H9 (cell line): ENCODE data around the gene METTL3. TPM values are rescaled to one million over a fixed set of nuclear protein-coding genes. Genes with fewer than 3 reads are reported as not detected.

Experiments
- DNase-seq: peaks from one replicate; pipeline ENCODE4 v3.0.0-alpha.2; 2017
- H2AFZ ChIP-seq: one replicate; pipeline ENCODE4 v1.6.1; 2013; ENCODE audit warnings: mild to moderate bottlenecking, low read length, control low read depth, moderate library complexity
- H2AK5ac ChIP-seq: 2 replicates; pipeline ENCODE4 v1.6.1; 2013; ENCODE audit warnings: low read length, control low read depth, mixed read lengths; ENCODE audit not compliant: insufficient read length
- H2BK120ac ChIP-seq: one replicate; pipeline ENCODE4 v1.6.1; 2013; ENCODE audit warnings: low read depth, mild to moderate bottlenecking, low read length, control low read depth, inconsistent platforms; ENCODE audit not compliant: poor library complexity, severe bottlenecking
- H2BK12ac ChIP-seq: 2 replicates; pipeline ENCODE4 v1.6.1; 2013; ENCODE audit warnings: low read length, control low read depth, mixed read lengths, low read depth; ENCODE audit not compliant: insufficient read length
- H2BK15ac ChIP-seq: 2 replicates; pipeline ENCODE4 v1.6.1; 2013; ENCODE audit warnings: low read depth, low read length, control low read depth
- H2BK20ac ChIP-seq: one replicate; pipeline ENCODE4 v1.6.1; 2013; ENCODE audit warnings: low read depth, mild to moderate bottlenecking, low read length, control low read depth, inconsistent platforms; ENCODE audit not compliant: poor library complexity, severe bottlenecking
- H2BK5ac ChIP-seq: 2 replicates; pipeline ENCODE4 v1.6.1; 2013; ENCODE audit warnings: low read length, control low read depth, mixed read lengths; ENCODE audit not compliant: insufficient read length
- H3K14ac ChIP-seq: 2 replicates; pipeline ENCODE4 v1.6.1; 2013; ENCODE audit warnings: low read length, control low read depth; ENCODE audit not compliant: insufficient read depth
- H3K18ac ChIP-seq: 2 replicates; pipeline ENCODE4 v1.6.1; 2013; ENCODE audit warnings: low read depth, mild to moderate bottlenecking, mixed read lengths, low read length, control low read depth; ENCODE audit not compliant: insufficient read length
- H3K23ac ChIP-seq: 2 replicates; pipeline ENCODE4 v1.6.1; 2013; ENCODE audit warnings: low read length, control low read depth, mixed read lengths, low read depth; ENCODE audit not compliant: insufficient read length
- H3K23me2 ChIP-seq: 2 replicates; pipeline ENCODE4 v1.6.1; 2013; ENCODE audit warnings: low read depth, mild to moderate bottlenecking, mixed read lengths, low read length, control low read depth; ENCODE audit not compliant: insufficient read length, poor library complexity, severe bottlenecking
- H3K27ac ChIP-seq: 2 replicates; pipeline ENCODE4 v1.5.1; 2013; ENCODE audit warnings: low read length, control low read depth, mixed read lengths, low read depth; ENCODE audit not compliant: insufficient read length
- H3K27me3 ChIP-seq: 2 replicates; pipeline ENCODE4 v1.6.1; 2013; ENCODE audit warnings: low read length, control low read depth, inconsistent platforms; ENCODE audit not compliant: insufficient read depth
- H3K4ac ChIP-seq: 2 replicates; pipeline ENCODE4 v1.6.1; 2013; ENCODE audit warnings: low read depth, mild to moderate bottlenecking, control low read depth, inconsistent platforms, low read length, moderate library complexity
- H3K4me1 ChIP-seq: 2 replicates; pipeline ENCODE4 v1.6.1; 2013; ENCODE audit warnings: low read length, control low read depth, inconsistent platforms; ENCODE audit not compliant: insufficient read depth
- H3K4me2 ChIP-seq: 2 replicates; pipeline ENCODE4 v1.6.1; 2013; ENCODE audit warnings: low read length, control low read depth, mixed read lengths; ENCODE audit not compliant: insufficient read length, insufficient read depth
- H3K56ac ChIP-seq: 2 replicates; pipeline ENCODE4 v1.6.1; 2013; ENCODE audit warnings: low read depth, mild to moderate bottlenecking, mixed read lengths, low read length, control low read depth; ENCODE audit not compliant: insufficient read length
- H3K79me1 ChIP-seq: 2 replicates; pipeline ENCODE4 v1.6.1; 2013; ENCODE audit warnings: low read depth, mild to moderate bottlenecking, moderate library complexity, low read length, control low read depth, inconsistent platforms; ENCODE audit not compliant: insufficient read depth, poor library complexity, severe bottlenecking
- H3K79me2 ChIP-seq: 2 replicates; pipeline ENCODE4 v1.6.1; 2013; ENCODE audit warnings: low read length, control low read depth, inconsistent platforms; ENCODE audit not compliant: insufficient read depth
- H3K9ac ChIP-seq: 2 replicates; pipeline ENCODE4 v1.6.1; 2013; ENCODE audit warnings: low read length, control low read depth, mixed read lengths; ENCODE audit not compliant: insufficient read length; ENCODE audit errors: extremely low read depth
- H3K9me3 ChIP-seq: one replicate; pipeline ENCODE4 v1.6.1; 2013; ENCODE audit warnings: low read depth, low read length, inconsistent platforms; ENCODE audit not compliant: control insufficient read depth
- H3T11ph ChIP-seq: one replicate; pipeline ENCODE4 v1.6.1; 2013; ENCODE audit warnings: mild to moderate bottlenecking, low read length, control low read depth, inconsistent platforms
- H4K20me1 ChIP-seq: one replicate; pipeline ENCODE4 v1.6.1; 2013; ENCODE audit not compliant: control insufficient read depth, insufficient read length, insufficient read depth
- H4K5ac ChIP-seq: 2 replicates; pipeline ENCODE4 v1.6.1; 2013; ENCODE audit warnings: low read depth, mild to moderate bottlenecking, mixed read lengths, low read length, control low read depth; ENCODE audit not compliant: insufficient read length
- H4K8ac ChIP-seq: replicated peaks from 2 replicates; pipeline ENCODE4 v1.6.1; 2013; ENCODE audit warnings: low read length, control low read depth, mixed read lengths, low read depth; ENCODE audit not compliant: insufficient read length
- H4K91ac ChIP-seq: 2 replicates; pipeline ENCODE4 v1.6.1; 2013; ENCODE audit warnings: low read depth, mild to moderate bottlenecking, moderate library complexity, mixed read lengths, low read length, control low read depth; ENCODE audit not compliant: insufficient read length
- H3K27ac Mint-ChIP-seq, 3 experiments: 2 replicates in 2 of 3; 3 replicates in 1 of 3; pipeline ENCODE4 v1.8.0; 2020 to 2021; ENCODE audit warnings: mixed read lengths in 3 of 3, mild to moderate bottlenecking in 1 of 3, moderate library complexity in 1 of 3
- H3K27me3 Mint-ChIP-seq: 2 replicates; pipeline ENCODE4 v1.8.0; 2021; ENCODE audit warnings: low read depth, mild to moderate bottlenecking, moderate library complexity, mixed read lengths
- H3K36me3 Mint-ChIP-seq, 3 experiments: 2 replicates in 2 of 3; 3 replicates in 1 of 3; pipeline ENCODE4 v1.8.0; 2020 to 2021; ENCODE audit warnings: low read depth in 3 of 3, mixed read lengths in 3 of 3; ENCODE audit not compliant: insufficient read depth in 1 of 3
- H3K4me1 Mint-ChIP-seq, 2 experiments: 2 replicates each; pipeline ENCODE4 v1.8.0; 2020; ENCODE audit warnings: mixed read lengths in 2 of 2
- H3K4me3 Mint-ChIP-seq, 2 experiments: 2 replicates in 1 of 2; 3 replicates in 1 of 2; pipeline ENCODE4 v1.8.0; 2020 to 2021; ENCODE audit warnings: mild to moderate bottlenecking in 2 of 2, mixed read lengths in 2 of 2, moderate library complexity in 1 of 2
- H3K9me3 Mint-ChIP-seq, 2 experiments: 2 replicates in 1 of 2; 3 replicates in 1 of 2; pipeline ENCODE4 v1.8.0; 2020; ENCODE audit warnings: mild to moderate bottlenecking in 2 of 2, mixed read lengths in 2 of 2, moderate library complexity in 1 of 2
- WGBS: extraction: QIAGEN DNeasy Blood & Tissue Kit; methylation state at CpG from one replicate; pipeline ENCODE4 v1.1.7; 2013; ENCODE audit warnings: missing lambda C conversion rate, low lambda C conversion rate, mixed read lengths; ENCODE audit not compliant: insufficient read length; ENCODE audit errors: extremely low coverage; 5-methylcytosine and 5-hydroxymethylcytosine counted together
- total RNA-seq: library from RNA; stranded (reverse); gene quantifications from 2 replicates; pipeline ENCODE4 v1.2.1, GENCODE V29; 2021
- TF ChIP-seq, protein P1 (sequence below): fragments of 200-600 bp; sonication (generic); conservative IDR thresholded peaks from 3 replicates; pipeline ENCODE4 v1.8.0; 2021; ENCODE audit warnings: antibody characterized with exemption, mild to moderate bottlenecking

The METTL3 gene
- total RNA-seq, 1 experiment from 2014 or later = 84.1 TPM

GRCh38 chr14:21476523-21476924 lies 34.6 kb downstream of the METTL3 start:
- peaks cover 7% of the 10 kb centered on the region for H3K23me2 ChIP-seq
- H2BK12ac ChIP-seq = no peak overlapping the region
- Mint-ChIP-seq H3K27ac (peak overlapping the region; percentile 97 to 99 (median 97)), H3K36me3 (peaks cover 16 to 35% (median 32%) of the 10 kb centered on the region in 3 experiments; a peak in 6 of 7 replicates), H3K4me3 (peak overlapping the region; percentile 98 to 100), H3K27me3 (no peaks in the 10 kb centered on the region), H3K4me1 (peaks cover 8 to 13% of the 10 kb centered on the region in 2 experiments), H3K9me3 (no peaks in the 10 kb centered on the region; a peak in 1 of 5 replicates)
- H3K14ac ChIP-seq = peak overlapping the region; percentile 73; the same call in 1 of the 2 replicates
- H3K9me3 ChIP-seq = no peaks in the 10 kb centered on the region
- H2BK20ac ChIP-seq = no peak overlapping the region
- peak overlapping the region; percentile 89 for H2AFZ ChIP-seq
- no peak overlapping the region for H2AK5ac ChIP-seq
- TF ChIP-seq, protein P1, sequence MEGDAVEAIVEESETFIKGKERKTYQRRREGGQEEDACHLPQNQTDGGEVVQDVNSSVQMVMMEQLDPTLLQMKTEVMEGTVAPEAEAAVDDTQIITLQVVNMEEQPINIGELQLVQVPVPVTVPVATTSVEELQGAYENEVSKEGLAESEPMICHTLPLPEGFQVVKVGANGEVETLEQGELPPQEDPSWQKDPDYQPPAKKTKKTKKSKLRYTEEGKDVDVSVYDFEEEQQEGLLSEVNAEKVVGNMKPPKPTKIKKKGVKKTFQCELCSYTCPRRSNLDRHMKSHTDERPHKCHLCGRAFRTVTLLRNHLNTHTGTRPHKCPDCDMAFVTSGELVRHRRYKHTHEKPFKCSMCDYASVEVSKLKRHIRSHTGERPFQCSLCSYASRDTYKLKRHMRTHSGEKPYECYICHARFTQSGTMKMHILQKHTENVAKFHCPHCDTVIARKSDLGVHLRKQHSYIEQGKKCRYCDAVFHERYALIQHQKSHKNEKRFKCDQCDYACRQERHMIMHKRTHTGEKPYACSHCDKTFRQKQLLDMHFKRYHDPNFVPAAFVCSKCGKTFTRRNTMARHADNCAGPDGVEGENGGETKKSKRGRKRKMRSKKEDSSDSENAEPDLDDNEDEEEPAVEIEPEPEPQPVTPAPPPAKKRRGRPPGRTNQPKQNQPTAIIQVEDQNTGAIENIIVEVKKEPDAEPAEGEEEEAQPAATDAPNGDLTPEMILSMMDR = no peak
- no peak overlapping the region for H4K5ac ChIP-seq
- peak overlapping the region; percentile 12 for H2BK5ac ChIP-seq
- no peak overlapping the region for H4K8ac ChIP-seq
- no peaks in the 10 kb centered on the region for H3K27me3 ChIP-seq
- DNase-seq = no peak
- H3T11ph ChIP-seq = no peak overlapping the region
- H3K23ac ChIP-seq = no peak overlapping the region
- no peak overlapping the region for H3K56ac ChIP-seq
- H4K91ac ChIP-seq = no peak overlapping the region
- H3K4me1 ChIP-seq = no peaks in the 10 kb centered on the region
- H4K20me1 ChIP-seq = no peaks in the 10 kb centered on the region
- peaks cover 1% of the 10 kb centered on the region; the same call in 1 of the 2 replicates for H3K79me2 ChIP-seq
- peak overlapping the region; percentile 92 for H3K18ac ChIP-seq
- H3K4ac ChIP-seq = no peak overlapping the region
- H3K9ac ChIP-seq = peak overlapping the region; percentile 93
- peak overlapping the region; percentile 93 for H3K4me2 ChIP-seq
- no peak overlapping the region for H2BK15ac ChIP-seq
- H3K79me1 ChIP-seq = peaks cover 5% of the 10 kb centered on the region
- H3K27ac ChIP-seq = peak overlapping the region; percentile 69
- no CpG with 5 or more reads among the region's 27 CpGs for WGBS
- no peak overlapping the region for H2BK120ac ChIP-seq
